Measurements from ENCODE around the gene PRDM13.
"Not testable (repeated sequence)": the region's sequence is repeated elsewhere in the genome, so short reads cannot be mapped to it uniquely, and the experiment has no call there.

The PRDM13 gene

DNA sequence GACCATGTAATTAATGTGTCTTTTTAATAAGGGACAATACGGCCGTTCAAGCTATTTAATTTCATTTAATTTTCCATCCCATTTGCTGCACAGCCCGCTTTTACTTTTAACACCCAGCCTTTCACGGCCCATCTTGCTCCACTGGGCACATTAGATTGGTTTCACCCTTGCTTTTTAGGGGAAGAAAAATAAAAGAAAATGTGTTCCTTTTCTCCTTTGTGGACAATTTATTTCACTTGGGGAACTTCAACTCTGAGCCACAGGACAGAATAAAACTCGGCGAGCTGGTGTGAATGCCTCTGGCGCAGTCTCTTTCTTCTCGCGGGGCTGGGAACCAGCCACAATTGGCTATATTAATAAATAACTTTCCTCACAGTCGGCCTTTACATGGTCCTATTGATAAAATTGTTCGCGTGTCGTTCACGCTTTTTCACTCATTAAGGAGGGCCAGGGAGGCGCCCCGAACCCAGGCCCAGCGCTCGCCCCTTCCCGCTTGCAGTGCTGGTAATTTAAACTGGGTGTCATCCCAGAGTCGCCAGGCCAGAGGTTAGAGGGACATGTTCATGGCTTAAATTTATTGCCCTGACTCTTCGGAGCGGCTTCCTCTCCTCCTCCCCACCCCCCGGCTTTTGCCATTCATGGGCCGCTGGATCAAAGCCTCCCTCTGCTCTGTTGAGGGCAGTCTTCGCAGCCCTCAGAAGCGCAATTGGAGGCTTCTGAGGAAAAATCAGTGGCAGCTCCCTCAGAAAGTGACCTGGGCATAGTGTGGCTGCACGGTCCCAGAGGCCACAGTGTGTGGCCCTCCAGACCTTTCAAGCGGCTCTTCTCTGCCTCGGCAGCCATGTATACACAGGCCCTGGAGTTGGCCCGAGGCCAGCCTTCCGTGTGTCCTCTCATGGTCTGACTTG is 2.2 kb upstream of the PRDM13 start:
- DNase-seq, result no peak

DNA sequence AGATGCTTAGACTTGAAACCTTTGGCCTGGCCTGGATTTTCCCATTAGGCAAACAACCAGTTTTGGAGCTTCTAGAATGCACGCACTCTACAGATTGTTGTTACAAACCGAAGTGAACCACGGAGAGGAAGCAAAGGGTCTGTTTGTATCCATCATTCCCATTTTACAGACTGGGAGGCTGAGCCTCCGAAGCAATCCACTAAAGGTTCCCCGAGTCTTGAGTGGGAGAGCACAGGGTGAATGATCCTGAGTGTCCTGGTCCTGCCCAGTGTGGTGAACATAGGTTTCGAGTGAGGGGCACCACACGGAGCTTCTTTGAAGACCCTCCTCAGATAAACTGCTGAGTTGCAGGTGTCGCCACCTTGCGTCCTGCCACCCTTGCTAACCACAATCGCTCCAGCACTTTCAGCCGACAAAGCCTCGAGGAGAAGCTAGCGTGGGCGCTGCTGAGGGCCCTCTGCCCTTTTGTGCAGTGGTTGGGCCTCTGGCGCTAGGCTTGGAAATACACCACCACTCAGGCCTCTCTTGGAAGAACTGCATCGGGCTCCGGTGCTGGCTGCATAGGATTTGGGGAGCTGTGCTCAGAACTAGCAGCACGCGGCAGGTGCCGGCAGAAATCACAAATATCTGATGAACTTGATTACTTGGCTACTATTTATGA is 1.4 kb upstream of the PRDM13 start:
- DNase-seq, result no peak

DNA sequence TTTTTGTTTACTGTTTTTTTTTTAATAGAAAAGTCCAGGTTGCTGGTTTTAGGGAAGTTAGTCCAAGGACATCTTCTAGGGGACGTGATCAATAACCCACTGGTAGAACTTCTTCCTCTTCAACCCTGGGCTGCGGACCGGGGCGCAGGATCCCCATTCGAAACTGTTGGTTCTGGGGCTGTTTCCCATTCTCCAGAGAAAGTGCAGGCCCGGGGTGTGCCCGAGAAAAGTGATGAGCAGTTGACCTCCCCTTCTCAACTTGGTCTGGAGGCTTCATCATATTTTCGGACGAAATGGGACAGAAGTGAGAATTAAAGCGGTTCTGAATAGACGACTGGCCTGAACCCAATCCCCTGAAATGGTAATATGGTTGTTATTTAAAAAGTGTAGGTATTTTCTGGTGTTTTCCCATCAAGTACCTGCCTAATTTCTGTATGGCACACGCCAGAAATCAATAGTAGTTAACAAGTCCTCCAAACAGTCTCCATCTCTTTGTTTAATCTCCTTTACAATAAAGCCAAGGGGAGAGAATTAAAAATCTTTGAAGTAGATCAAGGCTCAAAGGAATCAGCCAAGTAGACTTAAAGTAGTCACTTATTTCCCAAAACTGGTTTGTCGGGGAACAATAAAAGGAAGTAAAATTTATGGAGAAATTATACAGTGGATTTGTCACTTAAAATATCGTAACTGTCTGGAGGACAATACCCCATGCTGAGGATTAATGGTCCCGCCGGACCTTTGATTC is 550 bp upstream of the PRDM13 start:
- DNase-seq, result no peak

DNA sequence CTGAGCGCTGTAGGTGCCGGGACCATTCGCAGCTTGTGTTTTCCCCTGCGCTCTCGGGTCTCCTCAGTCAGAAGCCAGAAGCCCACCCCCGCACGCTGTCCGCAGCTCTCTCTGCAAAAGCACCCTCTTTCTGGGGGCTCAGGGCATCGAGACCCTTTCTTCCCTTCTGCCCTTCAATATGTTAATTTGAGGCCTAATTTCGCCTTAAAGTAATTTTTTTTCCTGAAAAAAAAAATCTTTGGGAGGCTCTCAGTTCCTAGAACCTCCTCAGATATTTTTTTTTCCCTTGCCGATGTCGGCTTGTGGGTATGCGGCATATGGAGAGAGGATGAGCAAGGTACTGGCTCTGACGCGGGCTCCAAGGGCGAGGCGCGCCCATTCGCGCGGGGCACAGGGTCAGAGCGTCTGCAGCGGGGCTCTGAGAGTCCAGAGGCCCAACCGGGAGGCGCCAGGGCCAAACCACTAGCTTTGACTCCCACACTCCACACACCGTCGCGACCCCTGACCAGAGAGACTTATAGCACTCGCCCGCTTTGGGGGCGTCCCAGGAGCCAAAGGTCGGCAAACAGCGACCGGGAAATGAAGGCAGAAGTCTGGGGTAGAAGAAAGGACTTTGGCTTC is 893 bp downstream of the PRDM13 start:
- DNase-seq, result no peak

DNA sequence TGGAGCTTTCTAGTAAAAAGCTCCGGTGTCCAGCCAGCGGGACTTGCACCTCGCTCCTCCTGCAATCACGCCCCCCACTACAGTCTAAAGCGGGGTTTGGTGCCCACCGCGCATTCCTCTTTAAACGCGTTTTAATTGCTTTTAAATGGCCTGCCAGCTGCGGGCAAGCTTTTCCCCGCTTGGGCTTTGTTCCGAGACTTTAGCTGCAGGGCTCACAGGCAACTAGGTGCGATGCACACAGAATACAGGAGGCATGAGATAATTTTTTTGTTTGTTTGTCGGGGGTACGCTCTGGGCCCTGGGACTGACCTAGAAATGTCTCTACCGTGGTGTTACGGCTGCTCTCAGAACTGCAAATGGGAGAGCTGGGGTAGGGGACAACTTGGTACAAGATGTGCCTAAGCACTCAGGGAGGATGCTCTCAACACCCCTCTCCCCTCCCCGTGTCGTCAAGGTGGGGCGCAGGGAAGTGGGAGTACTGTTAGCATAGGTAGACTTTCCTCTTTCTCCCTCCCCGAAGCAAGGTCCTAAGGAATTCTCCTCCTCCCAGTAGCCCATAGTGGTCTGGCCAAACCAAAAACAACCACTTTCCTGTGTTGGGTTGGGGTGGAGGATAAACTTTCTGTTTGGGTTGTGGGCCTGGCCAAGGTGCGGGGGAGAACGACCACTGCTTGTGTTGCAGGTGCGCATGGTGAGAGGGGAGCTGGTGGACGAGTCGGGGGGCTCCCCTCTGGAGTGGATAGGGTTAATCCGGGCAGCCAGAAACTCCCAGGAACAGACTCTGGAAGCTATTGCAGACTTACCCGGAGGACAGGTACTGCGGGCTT is 1.6 kb downstream of the PRDM13 start:
- no peak for DNase-seq

DNA sequence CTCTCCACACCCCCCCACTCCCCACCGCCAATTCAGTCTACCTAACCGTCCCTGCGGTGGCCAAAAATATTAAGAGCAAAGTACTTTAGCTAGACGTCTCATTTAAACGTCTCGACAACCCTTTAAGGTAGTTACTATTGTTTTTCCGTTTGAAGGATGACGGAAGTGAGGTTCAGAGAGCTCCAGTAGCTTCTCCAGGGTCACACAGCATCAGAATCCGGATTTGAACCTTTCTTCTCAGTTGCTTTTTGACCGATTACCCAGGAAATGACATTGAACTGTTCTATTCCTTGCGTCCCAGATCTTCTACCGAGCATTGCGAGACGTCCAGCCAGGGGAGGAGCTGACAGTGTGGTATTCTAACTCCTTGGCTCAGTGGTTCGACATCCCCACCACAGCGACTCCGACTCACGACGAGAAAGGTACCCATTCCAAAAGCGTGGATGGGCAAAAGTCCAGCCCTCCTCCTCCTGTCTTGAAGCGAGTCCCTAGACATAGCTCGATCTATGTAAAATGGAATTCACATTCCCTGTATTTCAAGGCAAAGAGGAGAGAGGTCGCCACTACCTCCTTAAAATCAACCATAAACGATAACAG is 2.4 kb downstream of the PRDM13 start:
- no peak for DNase-seq

DNA sequence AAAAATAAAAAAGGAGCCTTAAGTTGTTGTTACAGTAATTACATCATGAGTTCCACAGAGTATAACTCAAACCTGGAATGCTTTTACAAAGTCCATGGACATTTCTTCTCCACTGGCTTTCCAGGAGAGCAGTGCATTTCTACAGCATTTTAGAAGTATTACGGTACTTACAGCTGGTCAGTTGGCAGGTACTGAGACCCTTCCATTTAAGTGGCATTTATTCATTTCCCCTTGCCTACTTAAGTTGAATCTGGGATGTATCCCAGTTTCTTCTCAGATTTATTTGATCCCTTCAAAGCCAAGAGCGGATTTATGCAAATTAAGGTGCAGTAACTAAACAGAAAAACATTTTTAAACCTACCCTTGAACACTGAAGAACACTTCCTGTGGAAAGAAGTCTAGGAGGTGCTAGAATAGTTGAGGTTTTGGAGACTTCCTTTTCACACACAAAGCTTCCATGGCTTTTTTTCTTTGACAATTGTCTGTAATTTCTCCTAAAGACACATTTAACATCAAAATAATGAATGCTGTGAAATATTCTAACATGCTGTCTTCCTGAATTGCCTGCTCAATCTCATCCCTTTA is 3.4 kb downstream of the PRDM13 start:
- no peak for DNase-seq

DNA sequence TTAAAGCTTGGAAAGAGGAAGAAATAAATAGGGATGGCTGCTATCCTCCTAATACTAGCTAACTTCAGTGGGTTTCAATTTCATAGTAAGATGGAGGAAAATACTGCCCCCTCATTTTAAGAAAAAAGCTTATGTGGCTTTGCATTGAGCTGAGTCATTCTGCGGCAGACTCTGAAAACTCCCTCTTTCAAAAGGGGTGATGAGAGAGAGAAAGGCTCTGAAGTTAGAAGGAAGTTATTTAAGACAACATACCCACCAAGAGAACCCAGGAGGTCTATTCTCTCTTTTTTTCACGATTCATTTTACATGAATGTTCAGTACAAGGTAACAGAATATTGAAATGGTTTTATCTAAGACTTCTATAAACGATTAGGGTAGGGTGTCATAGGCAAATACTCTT is 4.5 kb downstream of the PRDM13 start:
- DNase-seq, result no peak

DNA sequence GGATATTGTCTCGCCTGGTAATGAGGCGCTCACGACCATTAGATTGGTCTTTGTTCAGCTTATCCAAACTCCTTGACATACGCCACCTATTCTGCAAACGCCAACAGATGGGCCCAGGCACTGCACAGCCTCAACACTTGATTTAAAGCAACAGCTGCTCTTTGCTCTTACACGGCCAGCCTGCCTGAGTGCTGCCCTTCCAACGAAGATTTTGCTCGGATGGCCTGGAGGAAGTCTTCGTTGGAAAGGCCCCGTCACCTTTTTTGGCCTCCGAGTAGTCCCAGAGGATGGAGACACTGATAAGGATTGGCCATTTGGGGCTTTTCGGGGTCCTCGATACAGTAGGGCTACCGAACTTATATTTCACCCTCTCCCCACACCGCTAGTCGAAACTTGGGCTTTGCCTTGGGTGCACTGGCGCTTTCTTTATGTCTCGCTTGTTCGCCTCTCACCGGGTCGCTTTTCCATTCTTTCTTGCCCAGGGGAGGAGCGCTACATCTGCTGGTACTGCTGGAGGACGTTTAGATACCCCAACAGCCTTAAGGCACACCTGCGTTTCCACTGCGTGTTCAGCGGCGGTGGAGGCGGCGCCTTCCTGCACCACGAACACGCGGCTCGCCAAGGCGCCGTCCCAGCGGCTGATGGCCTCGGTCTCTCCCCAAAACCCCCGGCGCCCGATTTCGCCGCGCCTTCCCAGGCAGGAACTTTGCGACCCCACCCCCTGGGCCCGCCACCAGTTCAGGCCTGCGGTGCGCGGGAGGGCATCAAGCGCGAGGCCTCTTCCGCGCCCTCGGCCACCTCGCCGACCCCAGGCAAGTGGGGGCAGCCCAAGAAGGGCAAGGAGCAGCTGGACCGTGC is 6.1 kb downstream of the PRDM13 start:
- DNase-seq, result no peak

DNA sequence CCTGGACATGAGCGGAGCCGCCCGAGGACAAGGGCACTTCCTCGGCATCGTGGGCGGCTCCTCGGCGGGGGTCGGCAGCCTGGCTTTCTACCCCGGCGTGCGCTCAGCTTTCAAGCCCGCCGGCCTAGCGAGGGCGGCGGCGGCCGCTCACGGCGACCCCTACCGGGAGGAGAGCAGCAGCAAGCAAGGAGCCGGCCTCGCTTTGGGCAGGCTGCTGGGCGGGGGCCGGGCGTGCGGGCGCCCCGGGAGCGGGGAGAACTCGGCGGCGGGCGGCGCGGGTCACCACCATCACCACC is 6.7 kb downstream of the PRDM13 start:
- DNase-seq, result no peak

DNA sequence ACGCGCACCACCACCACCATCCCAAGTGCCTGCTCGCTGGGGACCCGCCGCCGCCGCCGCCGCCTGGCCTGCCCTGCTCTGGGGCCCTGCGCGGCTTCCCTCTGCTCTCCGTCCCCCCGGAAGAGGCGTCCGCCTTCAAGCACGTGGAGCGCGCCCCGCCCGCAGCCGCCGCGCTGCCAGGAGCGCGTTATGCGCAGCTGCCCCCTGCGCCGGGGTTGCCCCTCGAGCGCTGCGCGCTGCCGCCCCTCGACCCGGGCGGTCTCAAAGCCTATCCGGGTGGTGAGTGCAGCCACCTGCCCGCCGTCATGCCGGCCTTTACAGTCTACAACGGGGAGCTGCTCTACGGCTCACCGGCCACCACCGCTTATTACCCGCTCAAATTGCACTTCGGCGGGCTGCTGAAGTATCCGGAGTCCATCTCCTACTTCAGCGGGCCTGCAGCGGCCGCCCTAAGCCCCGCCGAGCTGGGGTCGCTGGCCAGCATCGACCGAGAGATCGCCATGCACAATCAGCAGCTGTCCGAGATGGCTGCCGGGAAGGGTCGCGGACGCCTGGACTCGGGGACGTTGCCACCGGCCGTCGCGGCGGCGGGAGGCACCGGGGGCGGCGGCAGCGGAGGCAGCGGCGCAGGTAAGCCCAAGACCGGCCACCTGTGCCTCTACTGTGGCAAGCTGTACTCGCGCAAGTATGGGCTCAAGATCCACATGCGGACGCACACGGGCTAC is 7.2 kb downstream of the PRDM13 start:
- DNase-seq, result no peak

DNA sequence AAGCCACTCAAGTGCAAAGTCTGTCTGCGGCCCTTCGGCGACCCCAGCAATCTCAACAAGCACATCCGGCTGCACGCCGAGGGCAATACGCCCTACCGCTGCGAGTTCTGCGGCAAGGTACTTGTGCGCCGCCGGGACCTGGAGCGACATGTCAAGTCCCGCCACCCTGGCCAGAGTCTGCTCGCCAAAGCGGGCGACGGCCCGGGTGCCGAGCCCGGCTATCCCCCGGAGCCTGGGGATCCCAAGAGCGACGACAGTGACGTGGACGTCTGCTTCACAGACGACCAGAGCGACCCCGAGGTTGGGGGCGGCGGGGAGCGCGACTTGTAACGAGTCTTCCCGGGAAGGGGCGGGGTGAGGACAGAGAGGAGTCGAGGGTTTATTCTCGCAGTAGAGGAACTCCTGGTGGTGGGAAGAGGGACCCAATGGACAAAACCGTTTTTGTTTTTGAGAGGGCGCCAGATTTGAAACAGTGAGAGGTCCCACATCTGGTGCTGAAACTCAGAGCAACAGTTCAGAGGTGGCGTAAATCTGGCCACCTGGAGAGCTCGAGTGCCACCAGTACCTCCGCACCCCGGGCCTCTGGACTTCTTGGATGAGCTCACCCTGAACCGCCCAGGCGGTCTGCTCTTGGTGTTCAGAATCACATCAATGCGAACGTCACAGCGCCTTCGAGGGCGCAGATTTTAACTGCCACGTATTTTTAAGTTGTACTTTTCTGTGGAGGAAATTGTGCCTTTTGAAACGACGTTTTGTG is 8.0 kb downstream of the PRDM13 start:
- DNase-seq, result no peak

DNA sequence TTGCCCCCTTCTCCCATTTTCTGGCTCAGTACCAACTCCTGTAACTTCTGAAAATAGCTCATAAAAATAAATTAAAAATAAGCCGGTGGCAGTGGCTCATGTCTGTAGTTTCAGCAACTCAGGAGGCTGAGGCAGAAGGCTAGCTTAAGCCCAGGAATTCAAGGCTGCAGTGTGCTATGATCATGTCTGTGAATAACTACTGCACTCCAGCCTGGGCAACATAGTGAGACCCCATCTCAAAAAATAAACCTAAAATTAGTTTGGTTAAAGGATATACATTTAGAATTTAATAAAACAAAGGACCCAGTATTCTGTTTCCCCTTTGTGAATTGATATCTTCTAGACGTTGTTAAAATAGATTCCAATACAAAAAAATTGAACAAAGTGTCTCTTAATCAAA is 10.5 kb downstream of the PRDM13 start:
- no peak for DNase-seq

DNA sequence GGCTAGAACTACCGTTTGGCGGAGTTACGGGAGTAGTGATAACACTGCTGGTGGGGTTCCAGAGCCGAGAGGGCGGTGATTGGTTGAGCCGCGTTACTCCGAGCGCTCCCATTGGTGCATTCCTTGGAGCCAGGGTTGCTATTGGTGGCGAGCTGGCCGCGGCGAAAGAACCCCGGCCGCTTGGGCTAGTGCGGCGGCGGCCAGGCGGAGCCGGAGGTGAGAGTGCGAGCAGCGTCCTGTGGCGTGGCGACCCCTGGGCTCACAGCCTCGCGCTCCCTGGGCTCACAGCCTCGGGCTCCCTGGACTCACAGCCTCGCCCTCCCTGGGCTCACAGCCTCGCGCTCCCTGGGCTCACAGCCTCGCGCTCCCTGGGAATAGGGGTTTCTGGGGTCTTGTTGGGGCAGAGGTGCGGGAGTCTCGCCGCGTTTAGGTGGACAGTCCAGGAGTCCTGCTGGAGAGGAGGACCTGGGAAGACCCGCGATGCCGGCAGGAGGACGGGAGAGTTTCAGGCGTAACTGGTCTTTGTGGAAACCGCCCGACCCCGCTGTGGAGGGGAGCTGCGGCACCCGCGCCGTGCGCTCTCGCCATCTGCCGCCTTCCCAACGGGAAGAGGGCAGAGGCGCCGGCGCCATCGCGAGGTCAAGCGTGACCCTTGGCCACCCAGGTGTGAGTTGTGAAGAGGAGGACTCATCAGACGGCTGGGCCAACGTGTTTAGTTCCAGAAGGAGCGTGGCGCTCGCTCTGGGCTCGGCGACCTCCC is 12.2 kb downstream of the PRDM13 start:
- no peak for DNase-seq

DNA sequence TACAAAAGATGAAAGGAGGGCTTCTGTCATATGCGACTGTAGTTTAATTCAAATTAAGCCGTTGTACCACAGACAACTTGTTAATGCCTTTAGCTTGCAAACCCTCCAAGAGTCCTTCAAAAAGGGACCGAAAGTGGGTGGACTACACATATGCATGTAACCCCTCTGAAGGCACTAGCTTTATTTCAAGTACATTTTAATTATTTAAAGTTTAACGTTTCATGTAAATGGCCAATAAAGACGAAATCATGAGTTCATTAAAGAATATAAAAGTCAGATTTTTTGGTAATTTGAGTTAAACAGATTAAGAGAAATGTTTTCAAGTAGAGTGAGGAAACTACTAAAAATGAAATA is 12.8 kb downstream of the PRDM13 start:
- no peak for DNase-seq

DNA sequence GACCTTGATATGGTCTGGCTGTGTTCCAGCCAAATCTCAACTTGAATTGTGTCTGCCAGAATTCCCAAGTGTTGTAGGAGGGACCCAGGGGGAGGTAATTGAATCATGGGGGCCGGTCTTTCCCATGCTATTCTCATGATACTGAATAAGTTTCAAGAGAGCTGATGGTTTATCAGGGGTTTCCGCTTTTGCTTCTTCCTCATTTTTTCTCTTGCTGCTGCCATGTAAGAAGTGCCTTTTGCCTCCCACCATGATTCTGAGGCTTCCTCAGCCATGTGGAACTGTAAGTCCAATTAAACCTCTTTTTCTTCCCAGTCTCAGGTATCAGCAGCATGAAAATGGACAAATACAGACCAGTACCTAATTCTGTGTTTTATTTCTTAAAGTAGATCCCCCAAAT is 15.4 kb downstream of the PRDM13 start:
- DNase-seq, result not testable (repeated sequence)

DNA sequence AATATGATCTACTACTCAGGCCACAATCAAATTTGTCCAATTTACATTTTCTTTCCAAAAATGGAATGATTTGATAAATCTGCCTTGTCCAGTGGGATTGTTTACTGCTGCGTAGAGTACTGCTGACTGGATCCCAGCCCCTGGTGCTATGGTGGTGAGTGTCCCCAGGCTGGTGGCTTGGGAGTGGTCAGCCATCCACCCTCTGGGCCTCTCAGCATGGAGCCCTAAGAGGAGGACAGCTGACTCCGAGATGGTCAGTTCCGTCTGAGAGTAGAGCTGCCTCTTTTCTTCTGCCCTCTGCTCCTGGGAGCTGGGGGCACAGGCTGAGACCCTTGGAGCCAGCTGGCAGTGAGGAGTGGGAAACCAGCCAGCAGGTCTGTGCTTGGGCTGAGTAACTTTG is 22.7 kb downstream of the PRDM13 start:
- no peak for DNase-seq

DNA sequence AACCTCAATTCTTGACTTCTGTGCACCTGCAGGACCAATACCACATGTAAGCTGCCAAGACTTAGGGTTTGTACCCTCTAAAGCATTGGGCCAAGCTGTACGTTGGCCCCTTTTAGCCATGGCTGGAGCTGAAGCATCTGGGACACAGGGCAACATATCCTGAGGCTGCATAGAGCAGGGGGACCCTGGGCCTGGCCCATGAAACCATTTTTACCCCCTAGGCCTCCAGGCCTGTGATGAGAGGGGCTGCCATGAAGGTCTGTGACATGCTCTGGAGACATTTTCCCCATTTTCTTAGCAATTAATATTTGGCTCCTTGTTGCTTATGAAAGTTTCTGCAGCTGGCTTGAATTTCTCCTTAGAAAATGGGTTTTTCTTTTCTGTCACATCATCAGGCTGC is 31.0 kb downstream of the PRDM13 start:
- DNase-seq, result no peak

DNA sequence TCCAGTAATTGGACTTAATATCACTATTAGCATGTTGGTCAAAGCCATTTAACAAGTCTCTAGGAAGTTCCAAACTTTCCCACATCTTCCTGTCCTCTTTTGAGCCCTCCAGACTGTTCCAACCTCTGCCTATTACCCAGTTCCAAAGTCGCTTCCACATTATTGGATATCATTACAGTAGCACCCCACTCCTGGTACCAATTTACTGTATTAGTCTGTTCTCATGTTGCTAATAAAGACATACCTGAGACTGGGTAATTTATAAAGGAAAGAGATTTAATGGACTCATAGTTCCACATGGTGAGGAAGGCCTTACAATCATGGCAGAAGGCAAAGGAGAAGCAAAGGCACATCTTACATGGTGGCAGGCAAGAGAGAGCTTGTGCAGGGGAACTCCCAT is 31.7 kb downstream of the PRDM13 start:
- not testable (repeated sequence) for DNase-seq
